Activated CD4-positive, alpha-beta memory T cell treated with anti-CD3 and anti-CD28 coated beads, Interleukin-2, amount 10 ng/mL, durations not matched to agents 7 days and 5 days (primary cell): Measurements from ENCODE around the gene SMCO2. TPM values are rescaled to one million over a fixed set of nuclear protein-coding genes. Genes with fewer than 3 reads are reported as not detected.

ENCODE experiments used
- CTCF ChIA-PET: fragments of 350-600 bp; sonication (Branson Sonifier 250); formaldehyde crosslinking; loops from one replicate; lab custom pipeline; 2021; ENCODE audit warnings: antibody characterized with exemption, inconsistent platforms; lab: Charles Lee
- POLR2A ChIA-PET: fragments of 350-600 bp; sonication (Branson Sonifier 250); formaldehyde crosslinking; loops from one replicate; lab custom pipeline; 2021; ENCODE audit warnings: antibody characterized with exemption; lab: Charles Lee
- DNase-seq: peaks from one replicate; pipeline ENCODE4 v3.0.0-alpha.2; 2020
- H3K27ac Mint-ChIP-seq: one replicate; pipeline ENCODE4 v1.8.0; 2021; ENCODE audit warnings: mild to moderate bottlenecking, mixed read lengths
- H3K27me3 Mint-ChIP-seq: one replicate; pipeline ENCODE4 v1.8.0; 2021; ENCODE audit warnings: mixed read lengths
- H3K36me3 Mint-ChIP-seq: one replicate; pipeline ENCODE4 v1.8.0; 2021; ENCODE audit warnings: low read depth, mixed read lengths
- H3K4me1 Mint-ChIP-seq: one replicate; pipeline ENCODE4 v1.8.0; 2021; ENCODE audit warnings: mixed read lengths
- H3K4me3 Mint-ChIP-seq: one replicate; pipeline ENCODE4 v1.8.0; 2021; ENCODE audit warnings: mild to moderate bottlenecking, mixed read lengths
- H3K9me3 Mint-ChIP-seq: one replicate; pipeline ENCODE4 v1.8.0; 2021; ENCODE audit warnings: mixed read lengths
- total RNA-seq, 2 experiments: library from RNA; stranded (reverse); gene quantifications; one replicate each; pipeline ENCODE4 v1.2.3, GENCODE V29; 2021

SMCO2 gene
- under 1 TPM; 0.38 to 0.60 TPM for total RNA-seq

DNA sequence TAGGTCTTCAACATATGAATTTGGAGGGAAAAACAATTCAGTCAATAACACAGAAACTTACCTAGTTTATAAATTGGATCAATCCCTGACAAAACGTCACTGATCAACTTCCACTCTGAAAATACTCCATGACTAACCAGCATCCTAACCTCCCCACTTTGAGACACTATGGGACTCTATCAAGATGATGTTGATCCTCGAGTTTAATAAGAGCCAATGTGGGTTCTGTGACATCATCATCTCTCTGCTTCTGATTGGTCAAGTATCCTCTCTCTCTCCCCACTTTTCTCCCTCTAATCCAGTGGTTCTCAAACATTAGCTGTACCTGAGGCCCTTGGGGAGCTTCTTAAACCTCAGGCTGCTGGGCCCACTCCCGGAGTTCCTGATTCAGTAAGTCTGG lies at the start of gene SMCO2:
TSS of gene SMCO2 (plus strand) at position 301 of the 400 bp plus-strand sequence. CDS start 23,896 bp downstream, outside the sequence.
- no peak within 1 kb of the TSS for H3K27ac Mint-ChIP-seq
- peaks cover 3% of the 10 kb centered on the region for H3K27me3 Mint-ChIP-seq
- no peak within 1 kb of the TSS for H3K4me3 Mint-ChIP-seq
- peaks cover 2% of the 10 kb centered on the region for H3K36me3 Mint-ChIP-seq
- no peak for DNase-seq
- no peaks in the 10 kb centered on the region for H3K4me1 Mint-ChIP-seq
- CTCF ChIA-PET, result no interaction called here
- no peaks in the 10 kb centered on the region for H3K9me3 Mint-ChIP-seq
- POLR2A ChIA-PET, result no interaction called here

DNA sequence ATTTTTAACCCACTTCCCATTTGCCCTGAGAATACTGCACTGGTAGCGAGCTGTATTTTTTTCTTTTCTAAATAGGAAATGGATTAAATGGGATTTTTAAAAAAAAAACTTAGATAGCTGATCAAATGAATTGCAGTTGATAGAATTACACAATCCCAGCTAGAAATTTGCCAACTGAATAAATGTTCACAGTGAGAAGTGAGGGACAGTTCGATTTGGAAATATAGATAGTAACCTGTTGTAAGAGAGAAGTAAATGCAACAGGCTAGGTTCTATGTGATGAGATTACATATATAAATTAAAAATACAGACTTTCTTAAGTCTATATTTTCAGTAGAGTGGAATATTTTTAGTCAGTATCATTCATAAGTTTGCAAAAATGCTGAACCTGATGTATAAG lies 48.1 kb upstream of the SMCO2 start:
- H3K9me3 Mint-ChIP-seq, result no peaks in the 10 kb centered on the region
- H3K4me3 Mint-ChIP-seq, result no peak overlapping the region
- POLR2A ChIA-PET, result no interaction called here
- H3K27ac Mint-ChIP-seq, result no peak overlapping the region
- H3K36me3 Mint-ChIP-seq, result peaks cover 22% of the 10 kb centered on the region
- H3K27me3 Mint-ChIP-seq, result no peaks in the 10 kb centered on the region
- no peaks in the 10 kb centered on the region for H3K4me1 Mint-ChIP-seq
- no peak for DNase-seq
- CTCF ChIA-PET, result no interaction called here

DNA sequence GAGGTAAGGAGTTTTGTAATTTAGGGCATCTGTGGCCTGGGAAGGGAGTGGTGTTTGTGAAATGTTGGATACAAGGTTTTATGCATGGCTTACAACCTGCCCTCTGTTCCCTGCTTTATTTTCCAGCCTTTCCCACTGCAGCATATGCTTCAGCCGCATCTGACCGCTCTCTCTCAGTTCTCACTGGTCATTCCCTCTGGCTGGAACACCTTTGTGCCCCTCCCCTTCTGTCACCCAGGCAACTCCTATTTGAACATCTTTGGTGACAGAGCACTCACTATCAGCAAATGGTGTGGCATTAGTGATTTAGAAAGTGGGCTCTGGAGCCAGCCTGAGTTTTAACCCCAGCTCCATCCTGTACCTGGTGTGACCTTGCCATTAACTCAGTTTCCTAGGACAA lies 47.5 kb upstream of the SMCO2 start:
- CTCF ChIA-PET, result no interaction called here
- Mint-ChIP-seq H3K36me3 (peaks cover 26% of the 10 kb centered on the region), H3K9me3 (no peaks in the 10 kb centered on the region), H3K27me3 (no peaks in the 10 kb centered on the region), H3K4me1 (no peaks in the 10 kb centered on the region), H3K27ac (no peak overlapping the region), H3K4me3 (no peak overlapping the region)
- no peak for DNase-seq
- POLR2A ChIA-PET, result no interaction called here

DNA sequence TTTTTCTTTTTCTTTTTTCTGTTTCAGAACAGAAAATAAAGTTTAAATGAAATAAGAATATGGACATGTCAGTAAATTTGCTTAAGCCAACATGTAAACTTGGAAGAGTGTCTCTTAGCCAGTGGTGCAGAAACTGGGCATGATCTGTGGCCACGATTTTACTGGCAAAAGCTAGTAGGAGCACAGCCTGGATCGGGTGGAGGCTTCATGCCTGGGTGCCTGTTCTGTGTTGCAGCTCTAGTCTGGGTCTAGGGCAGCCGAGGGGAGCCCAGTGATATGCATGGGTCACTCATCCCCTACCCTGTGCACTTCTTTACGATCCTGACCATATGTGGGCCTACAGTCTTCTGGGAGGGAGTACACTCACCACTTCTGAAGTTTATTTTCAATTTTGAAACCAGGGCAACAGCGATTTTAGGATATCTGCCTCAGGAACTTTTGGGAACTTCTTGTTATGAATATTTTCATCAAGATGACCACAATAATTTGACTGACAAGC lies 45.6 kb upstream of the SMCO2 start:
- H3K27me3 Mint-ChIP-seq, result no peaks in the 10 kb centered on the region

DNA sequence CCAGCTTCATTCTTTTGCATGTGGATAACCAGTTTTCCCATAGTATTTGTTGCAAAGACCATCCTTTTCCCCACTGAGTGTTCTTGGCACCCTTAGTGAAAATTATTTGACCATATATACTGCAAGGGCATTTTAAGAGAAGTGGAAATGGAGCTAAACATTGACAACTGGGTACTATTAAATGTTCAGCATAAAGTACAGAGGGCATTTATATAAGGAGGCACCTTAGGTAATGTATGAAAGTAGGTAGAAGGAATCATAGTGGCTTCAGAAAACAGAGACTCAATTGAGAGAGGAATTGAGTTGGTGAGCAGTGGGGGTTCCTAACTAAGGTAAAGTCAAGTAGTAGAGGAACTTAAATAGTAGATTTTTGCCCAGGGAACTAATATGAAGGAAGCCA lies 34.5 kb upstream of the SMCO2 start:
- POLR2A ChIA-PET, result no interaction called here
- Mint-ChIP-seq H3K9me3 (no peaks in the 10 kb centered on the region), H3K4me1 (no peaks in the 10 kb centered on the region), H3K36me3 (peaks cover 31% of the 10 kb centered on the region), H3K27me3 (no peaks in the 10 kb centered on the region), H3K4me3 (no peak overlapping the region), H3K27ac (no peak overlapping the region)
- CTCF ChIA-PET, result no interaction called here
- no peak for DNase-seq

More for the DNA sequence above, 45.6 kb upstream of the SMCO2 start:
- POLR2A ChIA-PET, result no interaction called here
- H3K4me1 Mint-ChIP-seq, result no peaks in the 10 kb centered on the region
- no peak overlapping the region for H3K4me3 Mint-ChIP-seq
- no peak for DNase-seq
- CTCF ChIA-PET, result no interaction called here
- H3K9me3 Mint-ChIP-seq, result no peaks in the 10 kb centered on the region
- no peak overlapping the region for H3K27ac Mint-ChIP-seq
- H3K36me3 Mint-ChIP-seq, result peaks cover 44% of the 10 kb centered on the region

DNA sequence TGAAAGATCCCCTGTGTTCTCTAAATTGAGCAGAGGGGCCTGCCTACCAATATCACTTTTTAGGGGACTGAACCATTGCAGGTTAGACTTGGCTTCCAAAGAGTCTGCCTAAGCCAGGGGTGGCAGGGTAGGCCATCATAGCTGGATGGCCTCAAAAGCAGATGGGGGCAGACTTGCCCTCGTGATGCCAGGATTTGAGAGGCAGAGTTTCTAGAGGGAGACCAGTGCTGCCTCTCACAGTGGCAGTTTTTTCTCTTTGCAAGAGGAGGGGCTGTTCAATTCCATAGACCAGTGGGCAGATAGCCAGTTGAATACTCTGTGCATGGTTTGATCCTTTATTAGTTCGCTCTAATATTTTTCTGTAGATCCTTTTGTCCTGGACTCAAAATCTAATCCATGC lies 23.8 kb upstream of the SMCO2 start:
- DNase-seq, result no peak
- no peaks in the 10 kb centered on the region for H3K9me3 Mint-ChIP-seq

DNA sequence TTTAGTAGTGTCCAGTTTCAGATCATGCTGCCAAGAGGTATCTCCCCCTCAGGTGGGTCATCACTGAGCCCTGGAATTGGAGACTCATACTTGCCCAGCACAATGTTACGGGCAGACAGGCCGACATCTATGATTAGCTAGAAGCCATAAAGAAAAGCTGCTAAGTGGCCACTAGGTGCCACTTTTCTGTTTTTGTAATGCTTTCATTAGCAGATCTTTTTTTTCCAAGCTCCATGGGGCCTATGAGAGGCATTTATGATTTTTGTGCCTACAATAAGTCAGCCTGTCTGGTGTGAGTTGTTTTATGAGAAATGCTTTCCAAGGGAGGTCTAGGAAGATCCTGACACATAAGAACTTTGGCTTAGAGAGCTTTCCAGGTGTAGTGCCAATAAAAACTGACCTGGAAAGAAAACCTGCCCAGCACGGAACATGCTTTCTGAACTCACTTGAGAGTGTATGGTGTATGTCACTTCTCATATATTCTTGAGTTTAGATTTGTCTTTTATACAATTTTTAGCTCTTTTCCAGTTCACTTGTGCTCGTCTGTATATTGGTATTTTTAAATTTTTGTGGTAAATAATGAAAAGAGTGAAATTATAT lies 21.8 kb upstream of the SMCO2 start:
- H3K36me3 Mint-ChIP-seq, result peaks cover 18% of the 10 kb centered on the region
- DNase-seq, result no peak
- no peak overlapping the region for H3K4me3 Mint-ChIP-seq
- H3K27me3 Mint-ChIP-seq, result no peaks in the 10 kb centered on the region
- no peak overlapping the region for H3K27ac Mint-ChIP-seq
- ChIA-PET POLR2A (no interaction called here), CTCF (interaction anchor here (1.0 to 1.5 kb wide), 4 partner anchors 8 to 282 kb away, joined by 4 to 8 read pairs (median 6); no protein-coding TSS in a partner anchor)
- H3K9me3 Mint-ChIP-seq, result no peaks in the 10 kb centered on the region
- H3K4me1 Mint-ChIP-seq, result peaks cover 4% of the 10 kb centered on the region

More for the DNA sequence above, 23.8 kb upstream of the SMCO2 start:
- Mint-ChIP-seq H3K27me3 (no peaks in the 10 kb centered on the region), H3K27ac (no peak overlapping the region), H3K36me3 (peaks cover 20% of the 10 kb centered on the region), H3K4me1 (no peaks in the 10 kb centered on the region), H3K4me3 (no peak overlapping the region)
- CTCF ChIA-PET, result no interaction called here
- POLR2A ChIA-PET, result no interaction called here

DNA sequence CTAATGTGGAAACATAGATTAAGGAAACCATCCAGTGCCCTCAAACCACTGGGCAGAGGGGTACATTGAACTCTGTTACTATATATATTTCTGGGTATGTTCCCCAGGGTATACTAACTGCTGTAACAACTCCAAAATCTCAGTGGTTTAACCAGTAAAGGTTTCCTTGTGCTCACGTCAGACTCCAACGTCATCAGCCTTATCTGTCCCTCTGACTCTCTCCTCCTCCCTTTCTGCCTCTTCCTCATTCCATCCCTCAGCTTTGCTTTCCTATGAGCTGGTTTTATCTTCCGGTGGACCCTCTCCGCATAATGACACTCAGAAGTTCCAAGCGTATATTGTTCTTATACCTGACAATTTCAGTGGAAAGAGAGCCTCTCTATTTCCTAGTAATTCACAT lies 21.2 kb upstream of the SMCO2 start:
- Mint-ChIP-seq H3K4me1 (peaks cover 8% of the 10 kb centered on the region), H3K9me3 (no peaks in the 10 kb centered on the region), H3K36me3 (peaks cover 18% of the 10 kb centered on the region), H3K4me3 (no peak overlapping the region), H3K27me3 (no peaks in the 10 kb centered on the region), H3K27ac (no peak overlapping the region)
- ChIA-PET CTCF (interaction anchor here (1.0 to 1.5 kb wide), 3 partner anchors 9 to 281 kb away, joined by 5 to 8 read pairs (median 6); no protein-coding TSS in a partner anchor), POLR2A (no interaction called here)
- no peak for DNase-seq

DNA sequence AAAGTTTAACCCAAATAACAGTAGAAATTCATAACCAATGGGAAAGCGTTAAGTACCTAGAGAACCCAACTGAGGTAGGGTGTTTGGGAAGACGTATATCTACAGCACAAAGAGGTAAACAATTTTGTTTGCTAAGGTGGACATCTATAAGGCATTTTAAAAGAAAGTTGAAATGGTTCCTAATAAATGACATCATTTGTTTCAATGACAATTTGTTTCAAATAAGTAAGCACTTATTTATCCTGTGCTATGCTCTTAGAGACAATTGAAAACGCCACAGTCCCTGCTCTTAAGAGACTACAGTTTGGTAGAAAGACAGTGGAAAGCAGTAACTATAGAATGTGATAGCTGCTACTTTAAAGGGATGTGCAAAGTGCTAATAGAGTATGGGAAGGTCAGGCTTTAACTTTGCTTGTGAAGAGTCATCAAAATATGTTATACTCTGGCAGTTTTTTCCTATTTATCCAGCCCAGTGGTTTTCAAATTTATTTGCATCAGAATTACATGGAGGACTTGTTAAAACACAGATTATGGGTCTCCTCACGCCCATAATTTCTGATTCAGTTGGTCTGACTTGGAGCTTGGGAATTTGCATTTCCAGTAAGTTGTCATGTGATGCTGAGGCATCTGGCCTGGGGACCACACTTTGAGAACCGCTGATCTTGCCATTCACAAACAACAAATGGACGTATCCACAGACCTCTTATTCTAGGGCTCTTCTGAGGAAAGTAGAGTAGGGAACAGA lies 19.6 kb upstream of the SMCO2 start:
- peaks cover 21% of the 10 kb centered on the region for H3K36me3 Mint-ChIP-seq
- H3K4me3 Mint-ChIP-seq, result no peak overlapping the region
- H3K27me3 Mint-ChIP-seq, result no peaks in the 10 kb centered on the region
- no peak for DNase-seq
- no peaks in the 10 kb centered on the region for H3K9me3 Mint-ChIP-seq
- CTCF ChIA-PET, result interaction anchor here (0.9 kb wide), 1 partner anchor 7 kb away, joined by 3 read pairs; no protein-coding TSS in a partner anchor
- peaks cover 21% of the 10 kb centered on the region for H3K4me1 Mint-ChIP-seq
- POLR2A ChIA-PET, result no interaction called here
- no peak overlapping the region for H3K27ac Mint-ChIP-seq

DNA sequence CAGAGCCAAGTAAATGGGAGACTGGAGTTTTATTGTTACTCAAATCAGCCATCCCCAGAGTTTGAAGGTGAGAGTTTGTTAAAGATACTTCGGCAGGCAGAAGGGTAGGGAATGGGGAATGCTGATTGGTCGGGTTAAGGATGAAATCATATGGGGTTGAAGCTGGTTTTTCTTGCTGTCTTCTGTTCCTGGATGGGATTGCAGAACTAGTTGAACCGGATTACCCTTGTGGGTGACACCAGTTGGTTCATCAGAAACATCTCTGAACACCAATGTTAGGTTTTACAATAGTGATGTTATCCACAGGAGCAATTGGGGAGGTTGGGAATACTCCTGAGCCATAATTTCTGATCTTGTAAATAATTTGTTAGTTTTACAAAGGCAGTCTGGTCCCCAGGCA lies 18.7 kb upstream of the SMCO2 start:
- no peak for DNase-seq
- Mint-ChIP-seq H3K27ac (no peak overlapping the region), H3K27me3 (no peaks in the 10 kb centered on the region), H3K4me1 (peaks cover 21% of the 10 kb centered on the region), H3K4me3 (no peak overlapping the region), H3K9me3 (no peaks in the 10 kb centered on the region), H3K36me3 (peaks cover 22% of the 10 kb centered on the region)
- ChIA-PET CTCF (no interaction called here), POLR2A (no interaction called here)

DNA sequence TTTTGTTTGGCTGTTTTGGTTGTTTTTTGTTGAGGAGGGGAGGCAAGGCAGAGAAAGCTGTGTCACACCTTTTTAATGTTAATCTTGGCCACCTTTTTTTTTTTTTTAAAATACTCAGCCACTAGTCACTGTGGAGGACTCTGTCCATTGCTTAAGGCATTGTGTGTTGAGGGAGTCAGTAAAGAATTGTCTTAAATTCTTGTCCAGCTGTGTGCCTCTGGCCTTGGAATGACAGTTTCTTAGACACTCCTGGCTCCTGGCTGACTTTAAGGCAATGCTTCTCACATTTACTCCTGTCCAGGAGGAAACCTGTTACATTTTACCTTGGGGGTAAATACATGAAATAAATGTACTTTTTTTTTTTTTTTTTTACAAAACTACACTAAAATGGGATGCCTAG lies 18.1 kb upstream of the SMCO2 start:
- Mint-ChIP-seq H3K4me3 (no peak overlapping the region), H3K27me3 (no peaks in the 10 kb centered on the region), H3K4me1 (peaks cover 21% of the 10 kb centered on the region), H3K36me3 (peaks cover 22% of the 10 kb centered on the region), H3K9me3 (no peaks in the 10 kb centered on the region), H3K27ac (no peak overlapping the region)
- ChIA-PET CTCF (no interaction called here), POLR2A (no interaction called here)
- no peak for DNase-seq

DNA sequence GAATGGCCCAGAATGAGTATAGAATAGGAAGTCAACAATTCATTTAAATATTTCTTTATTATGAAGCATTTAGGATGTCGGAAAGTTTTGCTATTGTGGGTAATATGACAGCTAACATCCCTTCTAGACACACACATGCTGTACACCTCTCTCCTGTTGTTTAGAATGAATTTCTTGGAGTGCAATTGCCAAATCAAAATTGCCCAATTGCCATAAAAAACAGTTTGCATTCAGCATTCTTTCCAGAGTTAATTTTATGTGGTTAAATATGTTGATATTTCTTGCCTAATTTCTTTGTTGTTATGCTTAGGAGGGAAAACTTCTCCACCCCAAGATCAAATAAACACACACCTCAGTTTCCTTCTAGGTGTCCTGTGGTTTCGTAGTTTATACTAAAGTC lies 16.9 kb upstream of the SMCO2 start:
- POLR2A ChIA-PET, result no interaction called here
- Mint-ChIP-seq H3K9me3 (no peaks in the 10 kb centered on the region), H3K4me3 (no peak overlapping the region), H3K27ac (no peak overlapping the region), H3K4me1 (peaks cover 21% of the 10 kb centered on the region), H3K36me3 (peaks cover 22% of the 10 kb centered on the region), H3K27me3 (no peaks in the 10 kb centered on the region)
- CTCF ChIA-PET, result no interaction called here
- DNase-seq, result no peak

DNA sequence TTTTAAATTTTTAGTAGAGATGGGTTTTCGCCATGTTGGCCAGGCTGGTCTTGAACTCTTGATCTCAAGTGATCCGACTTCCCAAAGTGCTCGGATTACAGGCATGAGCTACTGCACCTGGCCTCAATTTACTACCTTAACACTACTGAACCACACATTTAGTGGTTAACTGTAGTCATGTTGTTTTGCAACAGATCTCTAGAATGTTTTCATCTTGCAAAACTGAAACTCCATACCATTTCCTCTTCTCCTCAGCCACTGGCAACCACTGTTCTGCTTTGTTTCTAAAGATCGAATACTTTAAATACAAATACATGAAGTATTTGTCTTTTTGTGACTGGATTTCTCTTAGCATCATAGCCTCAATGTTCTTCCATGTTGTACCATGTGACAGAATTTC lies 15.4 kb upstream of the SMCO2 start:
- no peaks in the 10 kb centered on the region for H3K27me3 Mint-ChIP-seq
- ChIA-PET CTCF (no interaction called here), POLR2A (no interaction called here)
- H3K36me3 Mint-ChIP-seq, result peaks cover 20% of the 10 kb centered on the region
- no peak overlapping the region for H3K4me3 Mint-ChIP-seq
- H3K27ac Mint-ChIP-seq, result no peak overlapping the region
- H3K9me3 Mint-ChIP-seq, result no peaks in the 10 kb centered on the region
- DNase-seq, result no peak
- H3K4me1 Mint-ChIP-seq, result peaks cover 32% of the 10 kb centered on the region
